HCT116 (cell line): ENCODE results near the gene ZNF182. TPM values are rescaled to one million over a fixed set of nuclear protein-coding genes. Genes with fewer than 3 reads are reported as not detected.

Experiments used
- ATAC-seq: fragments of 200-7000 bp; cut with Tn5 transposase; 2 replicates; pipeline ENCODE4 v1.9.1; 2020; ENCODE audit warnings: mild to moderate bottlenecking, moderate library complexity
- BruUV-seq: library from RNA; stranded (reverse); fragments of 400-500 nt; replicated peaks from 2 replicates; lab custom pipeline; 2021; lab: Mats Ljungman, UMichigan
- CTCF ChIA-PET: fragments of 300-600 bp; sonication (Branson Sonifier 250); formaldehyde crosslinking; loops from one replicate; lab custom pipeline; 2021; ENCODE audit warnings: antibody characterized with exemption; lab: Charles Lee
- POLR2A ChIA-PET: fragments of 300-600, 350-600 bp; sonication (Branson Sonifier 250); formaldehyde crosslinking; loops from one replicate; lab custom pipeline; 2021; ENCODE audit warnings: antibody characterized with exemption; lab: Charles Lee
- RAD21 ChIA-PET, 2 experiments: fragments of 300-600 bp; sonication (Branson Sonifier 250); formaldehyde crosslinking; loops; one replicate each; lab custom pipeline; 2023; ENCODE audit warnings: low total read pairs in 2 of 2; ENCODE audit not compliant: uncharacterized antibody in 2 of 2, unreplicated experiment in 2 of 2, low non-redundant PET in 1 of 2; lab: Charles Lee
- DNase-seq: peaks from one replicate; pipeline ENCODE4 v3.0.0-alpha.2; 2010; ENCODE audit warnings: low read depth, low spot score
- H2AFZ ChIP-seq: fragments of 200-600 bp; shearing (Covaris generic), sonication (generic); 2 replicates; pipeline ENCODE4 v1.6.1; 2017; ENCODE audit warnings: low read depth, mixed run types, mixed read lengths, antibody characterized with exemption, low read length; ENCODE audit not compliant: poor library complexity, severe bottlenecking
- H3K27ac ChIP-seq: 2 replicates; pipeline ENCODE4 v1.5.1; 2012; ENCODE audit warnings: low read depth, low read length
- H3K27me3 ChIP-seq: fragments of 200-600 bp; sonication (generic); 2 replicates; pipeline ENCODE4 v1.6.1; 2016; ENCODE audit warnings: mixed run types, low read length, mixed read lengths; ENCODE audit not compliant: insufficient read depth
- H3K36me3 ChIP-seq, 2 experiments: fragments of 200-500 bp in 1 of 2; fragments of 200-600 bp in 1 of 2; sonication (Bioruptor generic) in 1 of 2; sonication (generic) in 1 of 2; 2 replicates each; pipeline versions ENCODE4 v1.5.1 to v1.6.1; 2014 to 2016; ENCODE audit warnings: low read length in 2 of 2, inconsistent platforms in 1 of 2, mixed read lengths in 1 of 2, mixed run types in 1 of 2; ENCODE audit not compliant: insufficient read depth in 2 of 2, control insufficient read depth in 1 of 2
- H3K4me1 ChIP-seq, 2 experiments: fragments of 200-600 bp in 1 of 2; sonication (generic) in 1 of 2; 2 replicates each; pipeline versions ENCODE4 v1.5.1 to v1.6.1; 2012 to 2017; ENCODE audit warnings: low read length in 2 of 2, inconsistent platforms in 1 of 2, mild to moderate bottlenecking in 1 of 2, mixed read lengths in 1 of 2, mixed run types in 1 of 2, moderate library complexity in 1 of 2; ENCODE audit not compliant: insufficient read depth in 2 of 2, control insufficient read depth in 1 of 2
- H3K4me2 ChIP-seq: fragments of 200-600 bp; sonication (generic); 2 replicates; pipeline ENCODE4 v1.6.1; 2017; ENCODE audit warnings: mixed run types, low read length, mixed read lengths
- H3K4me3 ChIP-seq, 2 experiments: fragments of 200-600 bp in 1 of 2; sonication (generic) in 1 of 2; replicated peaks in 1 of 2; 2 replicates each; pipeline ENCODE4 v1.5.1; 2011 to 2016; ENCODE audit warnings: low read length in 2 of 2, control low read depth in 1 of 2, low read depth in 1 of 2, mild to moderate bottlenecking in 1 of 2, mixed read lengths in 1 of 2, mixed run types in 1 of 2
- H3K79me2 ChIP-seq: fragments of 200-600 bp; sonication (generic); 2 replicates; pipeline ENCODE4 v1.6.1; 2017; ENCODE audit warnings: mild to moderate bottlenecking, mixed run types, low read length, moderate library complexity, mixed read lengths; ENCODE audit not compliant: insufficient read depth
- H3K9ac ChIP-seq: fragments of 200-600 bp; sonication (generic); 2 replicates; pipeline ENCODE4 v1.6.1; 2016; ENCODE audit warnings: low read length, mixed read lengths
- H3K9me2 ChIP-seq: fragments of 200-600 bp; sonication (generic), shearing (Covaris generic); 2 replicates; pipeline ENCODE4 v1.6.1; 2017; ENCODE audit warnings: mixed run types, mild to moderate bottlenecking, moderate library complexity; ENCODE audit not compliant: insufficient read depth
- H3K9me3 ChIP-seq, 2 experiments: fragments of 200-500 bp in 1 of 2; fragments of 200-600 bp in 1 of 2; sonication (Bioruptor generic) in 1 of 2; sonication (generic) in 1 of 2; 2 replicates each; pipeline ENCODE4 v1.6.1; 2014 to 2017; ENCODE audit warnings: low read length in 2 of 2, mixed read lengths in 2 of 2, inconsistent platforms in 1 of 2, low read depth in 1 of 2, mild to moderate bottlenecking in 1 of 2, mixed run types in 1 of 2, moderate library complexity in 1 of 2; ENCODE audit not compliant: control insufficient read depth in 1 of 2, insufficient read depth in 1 of 2
- H4K20me1 ChIP-seq: fragments of 200-600 bp; sonication (generic), shearing (Covaris generic); 2 replicates; pipeline ENCODE4 v1.6.1; 2017; ENCODE audit warnings: mixed run types, mild to moderate bottlenecking, moderate library complexity; ENCODE audit not compliant: insufficient read depth
- ATF3 ChIP-seq: IDR thresholded peaks from 2 replicates; pipeline ENCODE4 v1.6.1; 2012
- CBX3 ChIP-seq: IDR thresholded peaks from 2 replicates; pipeline ENCODE4 v1.6.1; 2012; ENCODE audit warnings: low read depth
- CEBPB ChIP-seq: IDR thresholded peaks from 2 replicates; pipeline ENCODE4 v1.6.1; 2012; ENCODE audit warnings: low read depth
- CTCF ChIP-seq, 3 experiments: fragments of 200-600 bp in 1 of 3; sonication (generic) in 1 of 3; IDR thresholded peaks in 2 of 3; conservative IDR thresholded peaks in 1 of 3; 2 replicates each; pipeline ENCODE4 v1.5.1; 2012 to 2017; ENCODE audit warnings: low read depth in 2 of 3, low read length in 2 of 3, antibody characterized with exemption in 1 of 3, borderline replicate concordance in 1 of 3, control low read depth in 1 of 3, mild to moderate bottlenecking in 1 of 3, mixed read lengths in 1 of 3, mixed run types in 1 of 3, moderate library complexity in 1 of 3; ENCODE audit not compliant: insufficient read depth in 1 of 3
- EGR1 ChIP-seq: IDR thresholded peaks from 2 replicates; pipeline ENCODE4 v1.6.1; 2012; ENCODE audit warnings: low read depth
- EZH2 ChIP-seq: fragments of 200-600 bp; sonication (generic); IDR thresholded peaks from 2 replicates; pipeline ENCODE4 v1.6.1; 2017; ENCODE audit warnings: antibody characterized with exemption, mixed run types
- FOSL1 ChIP-seq: IDR thresholded peaks from 2 replicates; pipeline ENCODE4 v1.6.1; 2012; ENCODE audit warnings: low read depth
- JUND ChIP-seq: IDR thresholded peaks from 2 replicates; pipeline ENCODE4 v1.6.1; 2012
- POLR2AphosphoS5 ChIP-seq: IDR thresholded peaks from 2 replicates; pipeline ENCODE4 v1.6.1; 2011; ENCODE audit warnings: mild to moderate bottlenecking, low read depth, low read length, moderate library complexity
- RAD21 ChIP-seq: IDR thresholded peaks from 2 replicates; pipeline ENCODE4 v1.6.1; 2012; ENCODE audit warnings: low read depth, mild to moderate bottlenecking
- REST ChIP-seq: IDR thresholded peaks from 2 replicates; pipeline ENCODE4 v1.6.1; 2012; ENCODE audit warnings: low read depth
- SIN3A ChIP-seq: IDR thresholded peaks from 2 replicates; pipeline ENCODE4 v1.6.1; 2012; ENCODE audit warnings: low read depth
- TCF7L2 ChIP-seq: IDR thresholded peaks from 2 replicates; pipeline ENCODE4 v1.7.0; 2011; ENCODE audit warnings: borderline replicate concordance, inconsistent platforms; ENCODE audit not compliant: insufficient read depth, insufficient read length; ENCODE audit errors: extremely low read depth
- ZFX ChIP-seq: fragments of 450-650 bp; IDR thresholded peaks from 2 replicates; pipeline ENCODE4 v1.6.1; 2017
- ZNF274 ChIP-seq: fragments of 200-500 bp; sonication (Bioruptor generic); IDR thresholded peaks from 2 replicates; pipeline ENCODE4 v1.6.1; 2014; ENCODE audit warnings: mild to moderate bottlenecking, low read depth, low read length, inconsistent platforms
- intact Hi-C: fragments of 100-400 bp; cut with micrococcal nuclease; formaldehyde crosslinking; loops from 2 replicates; pipeline ENCODE4 v1.10.0; 2022
- total RNA-seq: library from RNA; stranded (reverse); gene quantifications from one replicate; pipeline ENCODE4 v1.2.1, GENCODE V29; 2021; ENCODE audit not compliant: unreplicated experiment

ZNF182 gene
- total RNA-seq, 1 experiment from 2014 or later, result 5.1 TPM

GRCh38 chrX:47940448-47940847 lies 63.3 kb downstream of the ZNF182 start:
- ATAC-seq (no peak), DNase-seq (no peak)
- Histone ChIP-seq H3K9me3 (no peaks in the 10 kb centered on the region), H3K36me3 (no peaks in the 10 kb centered on the region), H2AFZ (no peak overlapping the region), H3K4me2 (no peak overlapping the region), H3K27me3 (no peaks in the 10 kb centered on the region), H3K27ac (no peak overlapping the region), H3K4me1 (no peaks in the 10 kb centered on the region), H3K79me2 (no peaks in the 10 kb centered on the region), H3K4me3 (no peak overlapping the region), H4K20me1 (no peaks in the 10 kb centered on the region), H3K9ac (no peak overlapping the region), H3K9me2 (no peaks in the 10 kb centered on the region)
- ChIA-PET RAD21 (no interaction called here), CTCF (no interaction called here), POLR2A (no interaction called here)
- TF ChIP-seq JUND (no peak), CTCF (IDR thresholded peaks at IDR 0.05 in 2 of 3, conservative IDR thresholded peaks at IDR 0.05 in 1 of 3; ENCODE audit: borderline replicate concordance in 1 of 3, insufficient read depth in 1 of 3, low read depth in 2 of 3, low read length in 2 of 3) (no peak), CBX3 (no peak), SIN3A (no peak), FOSL1 (no peak), EGR1 (no peak), RAD21 (no peak), ATF3 (no peak), EZH2 (no peak), REST (no peak), ZFX (no peak), ZNF274 (no peak), POLR2AphosphoS5 (no peak), CEBPB (no peak), TCF7L2 (no peak)
- intact Hi-C loops, result no loop called here
- no TSS peak for BruUV-seq
